ENCODE measurements around the gene MMP24OS. TPM values are rescaled to one million over a fixed set of nuclear protein-coding genes. Genes with fewer than 3 reads are reported as not detected.

MMP24OS gene
- total and polyA plus RNA-seq, 2 donors from 2014 or later: 127 to 248 TPM

GRCh38 chr20:35275741-35276251 lies 2.1 kb downstream of the MMP24OS start:
- peaks cover 9 to 54% (median 24%) of the 10 kb centered on the region in 3 donors for H3K36me3 ChIP-seq (ENCODE audit: control insufficient read depth in 2 of 3, insufficient read depth in 3 of 3, low read length in 3 of 3)
- H3K4me3 ChIP-seq (ENCODE audit: low read length in 3 of 3): no peak overlapping the region
- TF ChIP-seq CTCF (IDR thresholded peaks at IDR 0.05; ENCODE audit: borderline replicate concordance, extremely low read depth, insufficient read depth): no peak
- peak overlapping the region in 1 of 3 donors; percentile 96 for H3K9ac ChIP-seq (ENCODE audit: low read length in 3 of 3)
- intact Hi-C loops (cut with DNase I): no loop called here
- peak overlapping the region; percentile 7 to 96 for H3K27ac ChIP-seq (ENCODE audit: low read depth in 2 of 2, low read length in 2 of 2)
- DNase-seq: no peak
- FAIRE-seq: no peak
- no peaks in the 10 kb centered on the region for H3K27me3 ChIP-seq (ENCODE audit: control insufficient read depth, insufficient read depth, low read length)
- no peaks in the 10 kb centered on the region for H3K9me3 ChIP-seq (ENCODE audit: control insufficient read depth in 2 of 3, insufficient read depth in 1 of 3, low read length in 3 of 3)
- peaks cover 0 to 28% (median 16%) of the 10 kb centered on the region in 3 donors for H3K4me1 ChIP-seq (ENCODE audit: control insufficient read depth in 2 of 3, insufficient read depth in 2 of 3, low read depth in 1 of 3, low read length in 3 of 3)

GRCh38 chr20:35274172-35275092 lies 3.5 kb downstream of the MMP24OS start:
- Histone ChIP-seq H3K4me3 (ENCODE audit: low read length in 3 of 3) (no peak overlapping the region), H3K9ac (ENCODE audit: low read length in 3 of 3) (peak overlapping the region in 1 of 3 donors; percentile 12), H3K27ac (ENCODE audit: low read depth in 2 of 2, low read length in 2 of 2) (peak overlapping the region in 1 of 2 donors; percentile 32), H3K27me3 (ENCODE audit: control insufficient read depth, insufficient read depth, low read length) (no peaks in the 10 kb centered on the region), H3K4me1 (ENCODE audit: control insufficient read depth in 2 of 3, insufficient read depth in 2 of 3, low read depth in 1 of 3, low read length in 3 of 3) (peaks cover 0 to 30% (median 26%) of the 10 kb centered on the region in 3 donors), H3K9me3 (ENCODE audit: control insufficient read depth in 2 of 3, insufficient read depth in 1 of 3, low read length in 3 of 3) (no peaks in the 10 kb centered on the region), H3K36me3 (ENCODE audit: control insufficient read depth in 2 of 3, insufficient read depth in 3 of 3, low read length in 3 of 3) (peaks cover 1 to 50% (median 11%) of the 10 kb centered on the region in 3 donors)
- TF ChIP-seq CTCF (IDR thresholded peaks at IDR 0.05; ENCODE audit: borderline replicate concordance, extremely low read depth, insufficient read depth): no peak
- DNase-seq (no peak), FAIRE-seq (no peak)
- intact Hi-C loops (cut with DNase I): no loop called here

- FAIRE-seq: no peak
- Histone ChIP-seq H3K9ac (ENCODE audit: low read length in 3 of 3) (no peak overlapping the region), H3K4me3 (ENCODE audit: low read length in 3 of 3) (no peak overlapping the region), H3K36me3 (ENCODE audit: control insufficient read depth in 2 of 3, insufficient read depth in 3 of 3, low read length in 3 of 3) (peaks cover 0 to 43% (median 4%) of the 10 kb centered on the region in 3 donors), H3K27me3 (ENCODE audit: control insufficient read depth, insufficient read depth, low read length) (no peaks in the 10 kb centered on the region), H3K4me1 (ENCODE audit: control insufficient read depth in 2 of 3, insufficient read depth in 2 of 3, low read depth in 1 of 3, low read length in 3 of 3) (peaks cover 0 to 27% (median 26%) of the 10 kb centered on the region in 3 donors), H3K27ac (ENCODE audit: low read depth in 2 of 2, low read length in 2 of 2) (no peak overlapping the region), H3K9me3 (ENCODE audit: control insufficient read depth in 2 of 3, insufficient read depth in 1 of 3, low read length in 3 of 3) (no peaks in the 10 kb centered on the region)
- no peak for DNase-seq
- TF ChIP-seq CTCF (IDR thresholded peaks at IDR 0.05; ENCODE audit: borderline replicate concordance, extremely low read depth, insufficient read depth): no peak
- intact Hi-C loops (cut with DNase I): no loop called here
Measured at GRCh38 chr20:35273449-35274171, 4.3 kb downstream of the MMP24OS start.

Data from kidney (tissue), 14 donors.